ACC112 (cell line): ENCODE data around the gene AK1.
"Not testable (repeated sequence)": the region's sequence is repeated elsewhere in the genome, so short reads cannot be mapped to it uniquely, and the experiment has no call there.

ENCODE experiments used
- H2AFZ ChIP-seq: fragments of 200-600 bp; sonication (generic); one replicate; pipeline ENCODE4 v1.6.0; 2017; ENCODE audit warnings: antibody characterized with exemption, low read length; ENCODE audit not compliant: unreplicated experiment
- H3K27ac ChIP-seq: fragments of 200-600 bp; sonication (generic); 2 replicates; pipeline ENCODE4 v1.5.1; 2014; ENCODE audit warnings: low read depth, mild to moderate bottlenecking, antibody characterized with exemption, low read length, moderate library complexity
- H3K27me3 ChIP-seq: fragments of 200-600 bp; sonication (generic); 2 replicates; pipeline ENCODE4 v1.6.1; 2014; ENCODE audit warnings: mild to moderate bottlenecking, antibody characterized with exemption, low read length, moderate library complexity, mixed read lengths; ENCODE audit not compliant: insufficient read depth
- H3K36me3 ChIP-seq: fragments of 200-600 bp; sonication (generic); 2 replicates; pipeline ENCODE4 v1.6.1; 2016; ENCODE audit warnings: mild to moderate bottlenecking, antibody characterized with exemption, low read length, moderate library complexity, mixed read lengths; ENCODE audit not compliant: insufficient read depth
- H3K4me1 ChIP-seq: fragments of 200-600 bp; sonication (generic); one replicate; pipeline ENCODE4 v1.6.1; 2016; ENCODE audit warnings: low read length, mixed read lengths; ENCODE audit not compliant: insufficient read depth, unreplicated experiment, control insufficient read depth
- H3K4me3 ChIP-seq: fragments of 200-600 bp; sonication (generic); 2 replicates; pipeline ENCODE4 v1.5.1; 2014; ENCODE audit warnings: mild to moderate bottlenecking, low read depth, low read length
- H3K79me2 ChIP-seq: fragments of 200-600 bp; sonication (generic); one replicate; pipeline ENCODE4 v1.6.0; 2016; ENCODE audit warnings: low read length; ENCODE audit not compliant: control insufficient read depth, unreplicated experiment, insufficient read depth

AK1 gene

GRCh38 chr9:127854184-127854806 lies 23.2 kb downstream of the AK1 start, which contains the start of gene ENG:
Gene ENG, minus strand, starts transcription at chr9:127854658. Its CDS starts 303 bp downstream, at chr9:127854355.
- peak within 1 kb of the TSS; percentile 96 for H3K4me3 ChIP-seq

GRCh38 chr9:127853312-127854183 lies 23.9 kb downstream of the AK1 start:
- H3K4me3 ChIP-seq = peak overlapping the region; percentile 96
- H2AFZ ChIP-seq = no peak overlapping the region
- peak overlapping the region; percentile 49 for H3K27ac ChIP-seq
- H3K27me3 ChIP-seq = no peaks in the 10 kb centered on the region
- peaks cover 68% of the 10 kb centered on the region for H3K79me2 ChIP-seq
- peaks cover 21% of the 10 kb centered on the region for H3K4me1 ChIP-seq
- H3K36me3 ChIP-seq = peaks cover 34% of the 10 kb centered on the region

More at GRCh38 chr9:127854184-127854806, 23.2 kb downstream of the AK1 start, which contains the start of gene ENG:
- Histone ChIP-seq H2AFZ (no peak within 1 kb of the TSS), H3K4me1 (peaks cover 21% of the 10 kb centered on the region), H3K36me3 (peaks cover 26% of the 10 kb centered on the region), H3K79me2 (peaks cover 60% of the 10 kb centered on the region), H3K27me3 (no peaks in the 10 kb centered on the region), H3K27ac (peak within 1 kb of the TSS; percentile 49)

- Histone ChIP-seq H3K36me3 (peaks cover 38% of the 10 kb centered on the region), H3K27ac (no peak overlapping the region), H2AFZ (no peak overlapping the region), H3K27me3 (no peaks in the 10 kb centered on the region), H3K4me1 (peaks cover 19% of the 10 kb centered on the region), H3K79me2 (peaks cover 75% of the 10 kb centered on the region), H3K4me3 (peak overlapping the region; percentile 96)
These were observed 24.6 kb downstream of the AK1 start for GRCh38 chr9:127852829-127853228.

GRCh38 chr9:127850286-127850830 lies 27.1 kb downstream of the AK1 start:
- peak overlapping the region; percentile 96; the same call in 1 of the 2 replicates for H3K4me3 ChIP-seq
- no peaks in the 10 kb centered on the region for H3K27me3 ChIP-seq
- no peak overlapping the region for H2AFZ ChIP-seq
- peaks cover 99% of the 10 kb centered on the region for H3K79me2 ChIP-seq
- peaks cover 38% of the 10 kb centered on the region for H3K36me3 ChIP-seq
- H3K4me1 ChIP-seq = peaks cover 39% of the 10 kb centered on the region
- H3K27ac ChIP-seq = no peak overlapping the region

- Histone ChIP-seq H3K4me3 (no peak overlapping the region), H3K36me3 (peaks cover 38% of the 10 kb centered on the region), H3K79me2 (peaks cover 98% of the 10 kb centered on the region), H3K4me1 (peaks cover 51% of the 10 kb centered on the region), H2AFZ (no peak overlapping the region), H3K27ac (no peak overlapping the region), H3K27me3 (no peaks in the 10 kb centered on the region)
These were observed 28.5 kb downstream of the AK1 start for GRCh38 chr9:127848756-127849504.

GRCh38 chr9:127847833-127848755 lies 29.4 kb downstream of the AK1 start:
- Histone ChIP-seq H3K27me3 (no peaks in the 10 kb centered on the region), H3K27ac (peak overlapping the region; percentile 91), H2AFZ (no peak overlapping the region), H3K36me3 (peaks cover 38% of the 10 kb centered on the region), H3K79me2 (peaks cover 93% of the 10 kb centered on the region), H3K4me3 (no peak overlapping the region), H3K4me1 (peaks cover 51% of the 10 kb centered on the region)

- no peaks in the 10 kb centered on the region for H3K27me3 ChIP-seq
- H3K27ac ChIP-seq = peak overlapping the region; percentile 91
- H3K4me3 ChIP-seq = peak overlapping the region; percentile 56
- H3K4me1 ChIP-seq = peaks cover 44% of the 10 kb centered on the region
- peaks cover 89% of the 10 kb centered on the region for H3K79me2 ChIP-seq
- peaks cover 30% of the 10 kb centered on the region for H3K36me3 ChIP-seq
- no peak overlapping the region for H2AFZ ChIP-seq
These were observed 30.3 kb downstream of the AK1 start for GRCh38 chr9:127847178-127847510.

GRCh38 chr9:127846443-127847177 lies 30.9 kb downstream of the AK1 start:
- no peak overlapping the region for H2AFZ ChIP-seq
- H3K4me1 ChIP-seq = peaks cover 44% of the 10 kb centered on the region
- H3K27me3 ChIP-seq = no peaks in the 10 kb centered on the region
- peak overlapping the region; percentile 56 for H3K4me3 ChIP-seq
- H3K27ac ChIP-seq = peak overlapping the region; percentile 91
- peaks cover 31% of the 10 kb centered on the region for H3K36me3 ChIP-seq
- H3K79me2 ChIP-seq = peaks cover 88% of the 10 kb centered on the region

GRCh38 chr9:127845619-127846018 lies 31.9 kb downstream of the AK1 start:
- peak overlapping the region; percentile 91 for H3K27ac ChIP-seq

More at GRCh38 chr9:127845619-127846018, 31.9 kb downstream of the AK1 start:
- Histone ChIP-seq H3K79me2 (peaks cover 88% of the 10 kb centered on the region), H3K4me1 (peaks cover 52% of the 10 kb centered on the region), H3K4me3 (peak overlapping the region; percentile 56), H2AFZ (peak overlapping the region; percentile 1), H3K36me3 (peaks cover 28% of the 10 kb centered on the region)
- not testable (repeated sequence) for H3K27me3 ChIP-seq
